Tibial nerve (tissue), 4 donors: ENCODE data around the gene MED8. TPM values are rescaled to one million over a fixed set of nuclear protein-coding genes. Genes with fewer than 3 reads are reported as not detected.

Experiments used
- DNase-seq, 2 donors: peaks; one replicate each; pipeline ENCODE4 v3.0.0-alpha.2; 2019; ENCODE audit warnings: low spot score in 2 of 2
- H3K27ac ChIP-seq, 4 donors: fragments of 200-600 bp; sonication (generic) in 3 of 4; one replicate each; pipeline ENCODE4 v1.5.1; 2017 to 2019; ENCODE audit warnings: mild to moderate bottlenecking in 1 of 4
- H3K27me3 ChIP-seq, 2 donors: fragments of 200-600 bp; sonication (generic) in 1 of 2; one replicate each; pipeline versions ENCODE4 v1.5.1 to v1.6.0; 2017 to 2019
- H3K36me3 ChIP-seq, 3 donors: fragments of 200-600 bp; sonication (generic); one replicate each; pipeline ENCODE4 v1.5.1; 2018 to 2019
- H3K4me1 ChIP-seq, 4 donors: fragments of 200-600 bp; sonication (generic) in 3 of 4; one replicate each; pipeline ENCODE4 v1.5.1; 2017 to 2019
- H3K4me3 ChIP-seq, 4 donors: fragments of 200-600 bp; sonication (generic) in 3 of 4; one replicate each; pipeline ENCODE4 v1.5.1; 2017 to 2019; ENCODE audit warnings: mild to moderate bottlenecking in 1 of 4, moderate library complexity in 1 of 4
- H3K9me3 ChIP-seq, 4 donors: fragments of 200-600 bp; sonication (generic) in 3 of 4; one replicate each; pipeline ENCODE4 v1.5.1; 2017 to 2019
- CTCF ChIP-seq, 5 experiments: fragments of 200-600 bp in 3 of 5; fragments of 450-650 bp in 2 of 5; sonication (generic) in 3 of 5; IDR thresholded peaks; one replicate each; pipeline ENCODE4 v1.5.1; 2016 to 2019; ENCODE audit warnings: antibody characterized with exemption in 5 of 5, mild to moderate bottlenecking in 3 of 5, moderate library complexity in 2 of 5
- EP300 ChIP-seq, 2 donors: sonication (generic); formaldehyde crosslinking; IDR thresholded peaks; one replicate each; pipeline ENCODE4 v1.6.1; 2017; ENCODE audit warnings: antibody characterized with exemption in 2 of 2, mild to moderate bottlenecking in 1 of 2
- POLR2A ChIP-seq, 2 donors: fragments of 450-650 bp; IDR thresholded peaks; one replicate each; pipeline ENCODE4 v1.6.1; 2017; ENCODE audit warnings: antibody characterized with exemption in 2 of 2, mild to moderate bottlenecking in 2 of 2, moderate library complexity in 2 of 2
- WGBS, 2 donors: methylation state at CpG; one replicate each; pipeline ENCODE4 v1.1.5; 2018; 5-methylcytosine and 5-hydroxymethylcytosine counted together
- total RNA-seq, 4 donors: library from RNA; depleted of rRNA; stranded (reverse); fragments of >200 nt; gene quantifications; one replicate each; pipeline ENCODE4 v1.1.0, GENCODE V29; 2016

MED8 gene
- total RNA-seq, 4 donors from 2014 or later = 22.8 to 35.1 (median 28.5) TPM

GRCh38 chr1:43334453-43335205 is 55.0 kb downstream of the MED8 start:
- 79 to 84% methylated on average over 7 of the region's 7 CpGs for WGBS, 2 donors
- H3K36me3 ChIP-seq = no peaks in the 10 kb centered on the region
- H3K27me3 ChIP-seq = no peaks in the 10 kb centered on the region
- H3K9me3 ChIP-seq = no peaks in the 10 kb centered on the region
- peaks cover 0 to 11% (median 5%) of the 10 kb centered on the region in 4 donors for H3K4me1 ChIP-seq
- no peak overlapping the region for H3K27ac ChIP-seq
- H3K4me3 ChIP-seq = no peak overlapping the region
- no peak for TF ChIP-seq EP300 (IDR thresholded peaks at IDR 0.05)
- no peak for TF ChIP-seq CTCF (IDR thresholded peaks at IDR 0.05)
- no peak for TF ChIP-seq POLR2A (IDR thresholded peaks at IDR 0.05)
- no peak for DNase-seq

Other genes with a start within 250 kb of the MED8 start
- 10 to 100 TPM; 48.8 to 57.3 (median 51.2) TPM for gene EBNA1BP2, start 217.5 kb downstream of the MED8 start, total RNA-seq
- gene CFAP57, start 217.5 kb downstream of the MED8 start, total RNA-seq = under 1 TPM in 3 of 4 donors, not detected in 1; 0.21 to 0.30 (median 0.22) TPM
- gene TMEM125, start 119.8 kb downstream of the MED8 start, total RNA-seq = 1 to 10 TPM in 1 of 4 donors, under 1 TPM in 2, not detected in 1; 0.20 to 2.6 (median 0.21) TPM
- gene C1orf210, start 104.2 kb downstream of the MED8 start, total RNA-seq = not detected
- gene TIE1, start 88.8 kb downstream of the MED8 start, total RNA-seq = 10 to 100 TPM; 37.5 to 95.9 (median 68.1) TPM
- 1 to 10 TPM in 1 of 4 donors, under 1 TPM in 1, not detected in 2; 0.66 to 1.7 TPM for gene MPL, start 52.0 kb downstream of the MED8 start, total RNA-seq
- 1 to 10 TPM in 3 of 4 donors, under 1 TPM in 1; 0.42 to 3.5 (median 1.5) TPM for gene CDC20, start 30.8 kb downstream of the MED8 start, total RNA-seq
- gene ELOVL1, start 21.8 kb downstream of the MED8 start, total RNA-seq = 10 to 100 TPM; 48.6 to 66.6 (median 50.8) TPM
- gene SZT2, start 99 bp upstream of the MED8 start, total RNA-seq = 10 to 100 TPM; 49.2 to 68.7 (median 57.3) TPM
- gene HYI, start 64.1 kb upstream of the MED8 start, total RNA-seq = 100 to 1,000 TPM in 2 of 4 donors, 10 to 100 TPM in 2; 69.8 to 144 (median 97.7) TPM
- gene PTPRF, start 141.1 kb upstream of the MED8 start, total RNA-seq = 100 to 1,000 TPM in 2 of 4 donors, 10 to 100 TPM in 2; 72.0 to 112 (median 92.5) TPM